GM18909 (cell line): ENCODE measurements around the gene SLCO2A1.

Experiments used
- ATAC-seq: cut with Tn5 transposase; IDR thresholded peaks from one replicate; pipeline ENCODE4 v1.9.1; 2021; ENCODE audit warnings: mild to moderate bottlenecking; ENCODE audit not compliant: unreplicated experiment, poor library complexity

Gene SLCO2A1

GRCh38 chr3:133984975-133985374 is 44.8 kb downstream of the SLCO2A1 start:
- ATAC-seq = no peak

GRCh38 chr3:133983576-133984560 is 45.9 kb downstream of the SLCO2A1 start:
- ATAC-seq = no peak

DNA sequence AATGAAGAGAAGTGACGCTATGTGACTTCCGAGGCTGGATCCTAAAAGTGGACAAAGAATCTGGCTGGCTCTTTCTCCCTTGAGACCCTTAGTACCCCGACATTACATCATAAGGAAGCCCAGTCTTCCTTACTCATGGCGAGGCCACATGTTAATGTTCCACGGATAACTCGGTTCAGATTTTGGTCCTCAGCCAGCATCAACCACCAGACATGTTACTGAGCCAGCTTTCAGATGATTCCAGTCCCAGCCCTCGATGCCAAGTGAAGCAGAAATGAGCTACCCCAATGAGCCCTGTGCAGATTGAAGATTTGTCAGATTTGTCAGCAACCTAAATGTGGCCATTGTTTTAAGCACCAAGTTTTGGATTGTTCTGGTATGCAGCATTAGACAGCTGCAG is 46.6 kb downstream of the SLCO2A1 start:
- no peak for ATAC-seq

DNA sequence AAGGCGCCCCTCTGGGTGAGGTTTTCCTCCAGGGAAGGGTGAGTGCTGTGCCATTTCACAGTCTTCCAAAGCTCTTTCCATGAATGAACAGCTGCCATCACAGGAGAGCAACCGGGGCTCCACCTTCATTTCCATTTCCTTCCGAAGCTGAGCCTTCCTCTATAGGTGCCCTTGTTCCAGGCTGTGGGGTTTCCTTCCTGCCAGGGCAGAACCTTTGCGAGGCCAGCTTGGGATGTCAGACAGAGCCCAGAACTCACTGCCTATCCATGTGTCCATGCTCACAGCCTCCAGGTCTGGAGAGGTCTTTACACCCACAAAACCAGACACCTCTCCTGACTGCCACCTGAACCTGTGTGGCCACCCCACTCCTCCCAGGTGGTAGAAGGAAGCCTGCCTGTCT is 49.2 kb downstream of the SLCO2A1 start:
- ATAC-seq = no peak

DNA sequence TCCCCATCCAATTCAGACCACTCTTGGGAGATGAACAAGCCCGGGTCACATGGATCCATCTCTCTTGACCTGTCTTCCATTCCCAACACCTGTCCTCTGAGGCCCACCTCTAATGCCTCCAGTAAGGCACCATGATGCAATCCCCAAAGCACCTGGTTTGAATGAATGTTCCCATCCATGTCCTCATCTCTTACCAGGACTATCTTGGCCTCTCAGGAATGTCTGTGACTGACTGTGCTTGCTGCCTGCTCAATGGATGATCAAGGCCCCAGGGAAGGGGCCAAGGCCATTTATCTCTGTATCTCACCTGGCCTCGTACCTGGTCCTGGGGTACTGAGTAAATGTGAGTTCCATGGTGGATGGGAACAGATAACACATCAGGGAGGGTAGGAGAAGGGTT is 49.7 kb downstream of the SLCO2A1 start:
- ATAC-seq = no peak

GRCh38 chr3:133979553-133979952 is 50.2 kb downstream of the SLCO2A1 start:
- no peak for ATAC-seq

DNA sequence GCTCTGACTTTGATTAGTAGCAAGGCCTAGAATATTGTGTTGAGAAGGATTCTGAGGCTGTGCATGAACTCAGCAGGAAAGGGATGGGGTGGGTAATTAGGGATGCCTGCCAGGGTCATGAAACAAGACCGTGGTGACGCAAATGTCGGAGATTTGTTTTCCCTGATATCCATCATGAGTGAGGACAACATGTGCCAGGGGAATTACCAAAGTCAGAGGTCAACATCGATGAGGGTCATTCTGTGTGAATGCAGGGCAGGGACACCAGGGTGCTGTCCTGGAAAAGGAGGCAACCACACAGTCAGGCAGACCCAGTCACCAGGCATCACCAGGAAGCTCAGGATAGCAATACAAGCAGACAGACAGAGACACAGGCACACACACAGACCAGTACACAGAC is 52.2 kb downstream of the SLCO2A1 start:
- ATAC-seq = no peak

DNA sequence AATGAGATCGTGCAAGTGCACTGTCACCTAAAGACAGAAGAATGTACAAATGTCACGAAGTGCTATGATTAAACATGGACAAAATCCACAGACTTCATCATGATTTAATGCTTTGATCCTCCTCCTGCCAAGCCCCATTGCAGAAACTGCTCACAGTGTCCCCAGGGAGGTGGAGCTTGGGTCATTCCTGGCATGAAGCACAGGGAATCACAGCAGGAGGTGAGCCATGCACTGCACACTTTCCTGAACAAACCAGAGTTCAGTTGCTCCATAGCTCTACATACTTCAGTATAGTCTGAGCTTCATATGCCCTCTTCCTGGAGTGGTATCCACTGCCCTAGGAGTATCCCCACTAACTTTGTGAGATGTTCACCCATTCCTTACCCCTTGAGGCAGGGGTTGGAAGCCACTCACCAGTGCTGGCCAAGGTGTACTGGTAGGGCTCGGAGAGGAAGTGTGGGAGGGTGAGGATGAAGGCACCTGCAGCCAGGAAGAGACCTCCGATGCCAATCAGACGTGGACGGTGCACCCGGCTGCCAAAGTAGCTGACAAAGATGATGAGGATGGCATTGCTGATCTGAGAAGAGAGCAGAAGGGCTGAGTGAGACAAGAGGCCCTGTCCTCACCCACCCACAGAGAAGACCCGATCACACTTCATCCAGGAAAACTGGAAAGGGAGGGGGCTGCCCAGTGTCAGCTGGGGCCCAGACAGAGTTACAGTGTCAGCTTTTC is 56.3 kb downstream of the SLCO2A1 start:
- no peak for ATAC-seq

DNA sequence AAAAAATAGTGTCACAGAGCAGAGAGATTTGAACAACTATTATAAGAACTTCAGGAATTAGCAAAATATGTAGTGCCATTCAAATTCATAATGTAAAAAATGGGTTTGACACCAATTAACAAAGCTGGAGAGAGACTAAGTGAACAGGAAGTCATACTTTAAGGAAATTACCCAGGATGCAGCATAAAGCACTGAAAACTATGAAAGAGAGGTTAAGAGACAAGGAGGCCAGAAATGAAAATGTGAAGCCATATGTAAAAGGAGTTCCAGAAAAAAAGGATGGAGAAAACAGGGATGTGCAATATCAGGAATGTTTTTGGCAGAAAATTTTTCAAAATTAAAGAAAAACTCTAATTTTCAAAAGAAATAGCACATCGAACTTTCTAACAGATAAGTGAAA is 57.6 kb downstream of the SLCO2A1 start:
- ATAC-seq = no peak

GRCh38 chr3:133970916-133971315 is 58.8 kb downstream of the SLCO2A1 start:
- ATAC-seq = no peak

DNA sequence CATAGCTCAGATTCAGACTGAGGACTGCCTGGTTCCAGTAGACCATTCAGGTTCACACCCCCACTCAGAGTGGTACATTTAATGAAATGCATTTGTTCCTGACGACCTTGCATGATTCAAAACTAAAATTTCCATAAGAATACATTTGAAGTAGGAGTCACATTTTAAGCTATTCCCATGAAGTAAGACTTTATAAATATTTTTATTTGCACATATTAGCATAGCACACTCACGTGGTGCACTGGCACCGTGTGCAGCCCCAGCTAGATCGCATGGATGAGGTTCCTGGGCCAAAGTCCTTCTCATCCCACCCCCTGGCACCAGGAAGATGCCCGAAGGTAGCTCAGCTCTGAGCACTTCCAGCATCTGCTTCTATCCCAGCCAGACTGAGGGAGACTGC is 59.4 kb downstream of the SLCO2A1 start:
- ATAC-seq = no peak

GRCh38 chr3:133967992-133968892 is 61.5 kb downstream of the SLCO2A1 start:
- no peak for ATAC-seq

- no peak for ATAC-seq
These were observed 62.8 kb downstream of the SLCO2A1 start for GRCh38 chr3:133966954-133967353.

- ATAC-seq = no peak
These were observed 63.8 kb downstream of the SLCO2A1 start for GRCh38 chr3:133965906-133966305.

DNA sequence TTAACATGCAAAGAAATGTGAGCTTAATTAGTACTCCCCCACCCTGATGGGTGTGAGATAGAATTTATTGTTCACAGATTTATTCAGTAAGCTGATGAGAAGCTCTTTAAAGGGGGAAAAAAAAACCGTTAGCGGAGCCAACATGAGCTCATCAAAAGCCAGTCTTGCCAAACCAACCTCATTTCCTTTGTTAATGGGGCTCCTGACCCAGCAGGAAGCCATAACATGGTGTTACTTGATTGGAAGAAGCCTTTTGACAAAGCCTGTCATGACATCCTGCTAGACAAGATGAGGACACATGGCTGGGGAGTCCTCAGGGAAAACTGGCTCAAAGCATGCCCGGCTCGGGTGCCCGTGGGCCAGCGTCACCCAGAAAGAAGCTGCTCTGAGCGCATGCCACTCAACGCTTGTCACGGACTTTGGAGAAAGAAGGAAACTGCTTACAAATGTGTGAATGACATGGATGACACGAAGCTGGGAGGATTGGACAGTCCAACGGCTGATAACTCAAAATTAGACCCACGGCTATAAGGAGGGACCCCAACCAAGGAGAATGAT is 64.6 kb downstream of the SLCO2A1 start:
- ATAC-seq = no peak

DNA sequence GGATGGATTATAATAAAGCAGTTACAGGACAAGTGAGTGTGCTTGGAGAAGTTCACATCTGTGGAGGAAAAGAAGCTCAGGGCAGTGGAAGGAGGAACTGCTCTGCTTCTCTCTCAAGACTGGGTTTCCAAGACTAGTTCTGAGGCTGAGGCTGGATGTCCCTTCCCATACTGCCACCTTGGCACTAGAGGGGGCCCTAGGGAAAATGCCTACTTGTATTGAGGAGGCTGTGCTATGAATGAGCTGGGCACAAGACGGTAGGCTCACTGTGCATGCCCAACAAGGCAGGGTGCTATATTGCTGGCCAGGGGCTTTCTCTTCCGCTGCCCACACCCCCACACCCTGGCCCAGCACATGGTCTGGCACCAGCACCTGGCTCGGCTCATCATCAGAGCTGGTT is 65.2 kb downstream of the SLCO2A1 start:
- ATAC-seq = no peak

GRCh38 chr3:133963657-133964396 is 65.9 kb downstream of the SLCO2A1 start:
- no peak for ATAC-seq

DNA sequence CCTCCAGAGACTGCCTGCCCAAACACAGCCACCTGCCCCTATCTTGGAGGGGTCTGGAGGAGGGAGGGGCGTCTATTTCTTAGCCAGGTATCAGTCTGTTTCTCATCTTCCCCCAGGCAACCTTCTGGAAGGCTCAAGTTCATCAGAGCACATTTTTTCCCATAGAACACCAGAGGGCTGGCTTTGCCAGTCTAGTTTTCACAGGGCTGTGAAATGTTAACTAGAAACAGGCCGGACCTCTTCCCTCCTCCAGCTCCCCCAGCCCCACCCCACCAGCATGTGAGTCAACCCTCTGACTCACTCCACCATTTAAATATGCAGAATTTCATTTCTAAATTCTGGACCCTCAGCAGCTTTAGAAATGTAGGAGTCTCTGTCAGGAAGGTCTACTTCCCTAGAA is 66.9 kb downstream of the SLCO2A1 start:
- ATAC-seq = no peak

DNA sequence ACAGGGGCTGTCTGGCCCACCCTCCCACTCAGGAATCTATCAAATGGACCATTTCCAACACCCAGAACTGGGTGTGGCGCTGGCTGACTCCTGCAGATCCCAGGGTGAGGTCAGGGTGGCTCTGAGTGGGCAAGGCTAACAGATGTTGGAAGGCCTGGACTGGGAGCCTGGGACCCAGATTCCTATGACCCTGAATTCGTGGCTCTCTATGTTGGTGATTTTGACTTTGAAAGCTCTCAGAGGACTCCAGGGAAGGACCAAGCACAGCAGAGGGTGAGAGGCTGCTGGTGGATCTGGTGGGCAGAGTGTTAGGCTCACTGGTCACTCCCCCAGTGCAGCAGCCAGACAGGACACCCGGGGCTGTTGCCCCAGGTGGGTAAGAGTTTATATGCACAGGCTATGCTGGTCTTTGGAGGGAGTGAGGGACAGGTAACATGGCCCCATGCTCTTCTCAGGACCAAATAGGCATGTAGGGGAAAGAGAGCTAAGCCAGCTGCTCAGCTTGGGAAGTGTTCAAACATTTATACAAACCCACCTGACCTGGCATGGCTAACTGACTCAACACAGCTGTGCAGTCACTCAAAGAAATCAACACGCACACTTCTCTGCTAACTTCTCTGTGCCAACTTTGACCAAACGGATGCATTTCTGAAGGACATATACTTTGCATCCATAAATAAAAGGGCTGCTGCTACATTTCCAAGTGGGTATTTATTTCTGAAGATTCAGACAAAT is 71.5 kb downstream of the SLCO2A1 start:
- ATAC-seq = no peak
